ENCODE measurements around the gene AP5S1.
"Not testable (repeated sequence)": the region's sequence is repeated elsewhere in the genome, so short reads cannot be mapped to it uniquely, and the experiment has no call there.

The AP5S1 gene

DNA sequence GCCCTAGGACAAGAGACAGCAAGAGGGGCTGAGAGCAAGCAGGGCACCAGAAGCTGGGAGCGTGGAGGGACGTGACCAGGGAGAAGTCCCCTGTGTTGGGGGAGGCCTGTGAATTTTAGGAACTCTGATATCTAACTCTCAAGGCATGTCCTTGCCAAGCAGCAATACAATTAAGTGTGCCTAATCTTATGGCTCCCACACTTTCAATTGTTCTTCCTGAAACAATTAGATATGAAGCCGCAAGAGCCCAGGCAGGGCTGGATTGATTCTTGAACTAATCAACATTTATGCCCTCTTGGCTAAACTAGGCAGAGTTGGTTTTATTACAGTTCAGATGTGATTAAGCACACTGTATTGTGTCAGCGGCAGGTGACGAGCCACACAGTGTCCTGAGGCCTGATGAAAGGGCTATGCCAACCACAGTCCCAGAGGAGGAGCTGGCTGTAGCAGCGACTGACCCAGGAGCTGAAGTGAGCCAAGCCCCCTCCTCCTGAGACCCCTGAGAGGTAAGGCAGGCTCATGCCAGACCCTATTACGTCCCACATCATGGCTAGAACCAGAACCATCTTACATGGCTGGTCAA lies 22.1 kb downstream of the AP5S1 start:
- DNase-seq (ENCODE audit: low read depth in 2 of 3, low spot score in 2 of 3) = no peak

DNA sequence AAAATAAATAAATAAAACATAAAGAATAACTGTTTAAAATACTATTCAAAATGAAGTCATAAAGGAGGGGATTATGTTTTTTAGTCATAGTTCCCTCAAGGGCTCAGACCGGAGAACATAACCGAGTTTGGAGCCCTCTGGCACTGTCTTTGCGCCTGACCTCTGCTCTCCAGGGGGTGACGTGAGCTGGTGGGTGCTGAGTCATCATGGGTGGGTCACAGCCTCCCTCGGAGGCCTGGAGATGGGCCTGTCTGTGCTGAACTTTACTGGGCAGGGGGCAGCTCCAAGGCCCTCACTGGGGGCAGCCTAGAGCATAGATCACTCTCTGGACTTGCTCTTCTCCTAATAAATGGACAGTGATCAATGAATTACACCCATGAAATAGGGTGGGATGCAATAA lies 23.1 kb downstream of the AP5S1 start:
- DNase-seq (ENCODE audit: low read depth in 2 of 3, low spot score in 2 of 3) = no peak

DNA sequence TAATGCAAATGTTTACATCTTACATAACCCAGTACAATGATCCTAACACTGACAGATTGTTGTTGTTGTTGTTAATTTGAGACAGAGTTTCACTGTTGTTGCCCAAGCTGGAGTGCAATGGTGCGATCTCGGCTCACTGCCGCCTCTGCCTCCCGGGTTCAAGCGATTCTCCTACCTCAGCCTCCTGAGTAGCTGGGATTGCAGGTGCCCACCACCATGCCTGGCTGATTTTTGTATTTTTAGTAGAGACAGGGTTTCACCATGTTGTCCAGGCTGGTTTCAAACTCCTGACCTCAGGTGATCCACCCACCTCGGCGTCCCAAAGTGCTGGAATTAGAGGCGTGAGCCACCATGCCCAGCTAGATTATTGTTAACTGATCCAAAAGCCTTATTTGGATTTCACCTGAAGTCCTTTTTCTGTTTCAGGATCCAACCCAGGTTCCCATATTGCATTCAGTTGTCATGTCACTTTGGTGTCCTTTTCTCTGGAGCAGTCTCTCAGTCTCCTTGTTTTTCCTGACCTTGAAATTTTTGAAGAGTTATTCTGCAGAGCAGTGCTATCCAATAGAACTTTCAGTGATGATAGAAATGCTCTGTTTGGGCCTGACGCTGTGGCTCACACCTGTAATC lies 23.8 kb downstream of the AP5S1 start:
- DNase-seq (ENCODE audit: low read depth in 2 of 3, low spot score in 2 of 3) = not testable (repeated sequence)

DNA sequence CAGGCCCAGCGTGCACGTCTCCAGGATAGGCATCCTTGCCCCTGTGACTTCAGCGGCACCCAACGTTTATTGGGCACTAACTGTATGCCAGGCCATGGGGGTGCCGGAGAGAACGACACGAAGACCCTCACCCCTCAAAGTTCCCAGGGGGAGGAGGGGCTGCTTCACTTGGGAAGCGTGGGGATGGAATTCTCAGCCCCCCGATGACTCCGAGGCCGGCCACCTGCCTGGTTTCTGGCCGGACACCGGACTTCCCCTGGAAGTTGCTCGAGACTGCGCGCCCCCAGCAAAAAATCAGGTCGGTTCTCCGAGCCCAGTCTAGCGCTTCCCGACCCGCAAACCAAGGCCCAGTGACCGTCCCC lies 26.0 kb downstream of the AP5S1 start:
- no peak for DNase-seq (ENCODE audit: low read depth in 2 of 3, low spot score in 2 of 3)

DNA sequence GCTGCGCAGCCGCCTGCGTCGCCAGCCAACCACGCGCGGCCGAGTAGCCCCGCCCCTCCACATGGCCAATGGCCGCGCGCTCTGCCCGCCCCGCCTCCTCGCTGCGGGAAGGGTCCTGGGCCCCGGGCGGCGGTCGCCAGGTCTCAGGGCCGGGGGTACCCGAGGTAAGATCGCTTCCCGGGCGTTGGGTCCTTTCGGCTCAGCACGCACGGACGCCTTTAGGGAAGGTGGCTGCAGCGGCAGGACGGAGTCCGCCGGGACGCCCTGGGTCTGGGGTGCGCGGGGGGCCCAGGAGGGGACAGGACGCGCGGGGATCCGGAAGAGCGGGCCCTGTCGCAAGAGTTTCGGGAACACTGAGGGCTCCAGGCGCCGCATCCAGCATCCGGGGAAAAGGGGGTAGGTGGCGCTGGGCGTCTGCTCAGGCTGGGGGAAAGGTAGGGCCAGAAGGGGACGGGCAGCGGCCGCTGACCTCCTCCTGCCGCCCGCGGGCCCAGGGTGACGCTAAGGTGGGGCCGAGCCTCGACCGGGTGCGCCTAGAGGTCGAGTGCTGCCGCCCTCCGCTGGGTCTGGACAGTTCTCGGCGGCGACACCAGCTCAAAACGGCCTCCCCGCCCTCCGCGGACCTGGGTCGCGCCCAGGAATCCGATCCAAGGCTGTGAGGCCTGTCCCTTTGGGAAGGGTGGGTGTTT lies 26.5 kb downstream of the AP5S1 start, which contains the start of gene MAVS:
Gene MAVS (plus strand): TSS at position 95 of the 689 bp plus-strand sequence. CDS start 7,791 bp downstream, outside the sequence.
- DNase-seq (ENCODE audit: low read depth in 2 of 3, low spot score in 2 of 3) = peak; percentile 67 to 71 (median 70)

DNA sequence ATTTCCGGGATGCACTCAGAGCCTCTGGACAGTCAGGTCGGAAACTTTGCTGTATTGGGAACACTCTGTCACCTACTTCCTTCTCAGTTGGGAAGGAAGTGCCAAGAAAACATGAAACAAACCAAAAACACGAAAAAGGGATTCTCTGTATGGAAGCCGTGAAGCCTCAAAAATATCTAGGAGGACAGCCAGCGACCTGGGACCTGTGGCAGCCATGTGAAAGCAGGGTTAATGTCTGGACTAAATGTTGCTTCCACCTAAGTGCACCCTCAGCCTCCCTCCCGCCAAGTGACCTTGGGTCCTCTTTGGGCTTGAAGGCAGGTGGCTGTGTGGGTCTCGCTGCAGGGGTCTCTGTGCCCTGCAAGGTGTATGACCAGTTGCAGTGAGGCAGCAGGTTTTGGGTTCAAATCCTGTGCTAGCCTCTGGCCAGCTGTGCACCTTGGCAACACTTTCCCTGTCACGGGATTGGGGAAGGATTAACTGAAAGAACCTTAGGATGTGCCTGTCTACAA lies 27.1 kb downstream of the AP5S1 start:
- DNase-seq (ENCODE audit: low read depth in 2 of 3, low spot score in 2 of 3) = no peak

DNA sequence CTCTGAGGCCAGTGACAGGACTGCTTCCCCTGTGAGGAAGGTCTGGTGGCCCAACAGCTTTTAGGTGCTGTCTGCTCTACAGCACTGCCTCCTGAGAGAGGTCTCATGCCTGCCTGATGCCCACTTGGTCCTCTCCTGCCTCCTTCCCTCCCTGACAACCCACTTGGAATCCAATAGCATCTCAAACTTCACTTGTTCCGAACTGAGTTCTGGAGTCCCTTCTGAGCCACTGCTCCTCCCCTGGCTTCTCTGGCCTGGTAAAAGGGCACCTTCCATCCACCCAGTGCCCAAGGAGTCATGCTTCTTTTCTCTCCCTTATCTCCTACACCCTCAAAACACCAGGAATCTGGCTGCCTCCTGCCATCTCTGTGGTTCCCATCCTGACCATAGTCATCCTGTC lies 28.2 kb downstream of the AP5S1 start:
- DNase-seq (ENCODE audit: low read depth in 2 of 3, low spot score in 2 of 3) = no peak

DNA sequence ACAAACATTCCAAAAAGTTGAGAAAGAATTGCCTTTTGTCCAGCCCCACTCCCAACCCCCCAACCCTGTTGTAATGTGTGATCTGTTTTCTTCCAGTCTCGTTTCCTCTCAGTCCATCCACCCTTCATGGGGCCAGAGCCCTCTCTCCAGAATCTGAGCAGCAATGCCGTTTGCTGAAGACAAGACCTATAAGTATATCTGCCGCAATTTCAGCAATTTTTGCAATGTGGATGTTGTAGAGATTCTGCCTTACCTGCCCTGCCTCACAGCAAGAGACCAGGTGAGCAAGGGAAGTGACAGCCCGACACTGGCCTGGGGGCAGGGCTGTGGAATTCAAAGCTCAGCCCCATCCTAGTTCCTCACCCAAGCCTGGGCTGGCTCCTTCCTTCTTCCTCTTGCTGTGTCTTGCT lies 34.1 kb downstream of the AP5S1 start:
- DNase-seq (ENCODE audit: low read depth in 2 of 3, low spot score in 2 of 3) = no peak

DNA sequence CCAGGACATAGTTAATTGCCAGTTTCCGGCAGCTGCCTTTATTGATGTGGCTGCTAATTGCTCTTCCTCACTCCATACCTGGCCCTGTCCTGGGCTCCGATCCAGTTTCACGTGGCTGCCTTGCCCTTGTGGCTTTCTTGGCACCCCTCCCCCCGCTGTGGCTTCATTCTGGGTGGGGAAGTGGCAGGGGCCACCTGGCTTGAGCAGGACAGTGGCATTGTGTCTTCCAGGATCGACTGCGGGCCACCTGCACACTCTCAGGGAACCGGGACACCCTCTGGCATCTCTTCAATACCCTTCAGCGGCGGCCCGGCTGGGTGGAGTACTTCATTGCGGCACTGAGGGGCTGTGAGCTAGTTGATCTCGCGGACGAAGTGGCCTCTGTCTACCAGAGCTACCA lies 37.1 kb downstream of the AP5S1 start:
- no peak for DNase-seq (ENCODE audit: low read depth in 2 of 3, low spot score in 2 of 3)

DNA sequence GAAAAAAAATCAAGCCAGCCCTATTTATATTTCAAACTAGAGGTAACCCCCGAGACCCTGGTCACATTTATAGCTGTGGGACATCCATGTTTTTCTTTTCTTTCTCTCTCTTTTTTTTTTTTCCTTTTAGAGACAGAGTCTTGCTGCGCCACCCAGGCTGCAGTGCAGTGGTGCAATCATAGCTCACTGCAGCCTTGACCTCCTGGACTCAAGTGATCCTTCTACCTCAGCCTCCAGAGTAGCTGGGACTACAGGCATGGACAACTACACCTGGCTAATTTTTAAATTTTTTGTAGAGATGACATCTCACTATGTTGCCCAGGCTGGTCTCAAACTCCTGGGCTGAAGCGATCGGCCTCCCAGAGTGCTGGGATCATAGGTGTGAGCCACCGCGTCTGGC lies 38.3 kb downstream of the AP5S1 start:
- no peak for DNase-seq (ENCODE audit: low read depth in 2 of 3, low spot score in 2 of 3)

DNA sequence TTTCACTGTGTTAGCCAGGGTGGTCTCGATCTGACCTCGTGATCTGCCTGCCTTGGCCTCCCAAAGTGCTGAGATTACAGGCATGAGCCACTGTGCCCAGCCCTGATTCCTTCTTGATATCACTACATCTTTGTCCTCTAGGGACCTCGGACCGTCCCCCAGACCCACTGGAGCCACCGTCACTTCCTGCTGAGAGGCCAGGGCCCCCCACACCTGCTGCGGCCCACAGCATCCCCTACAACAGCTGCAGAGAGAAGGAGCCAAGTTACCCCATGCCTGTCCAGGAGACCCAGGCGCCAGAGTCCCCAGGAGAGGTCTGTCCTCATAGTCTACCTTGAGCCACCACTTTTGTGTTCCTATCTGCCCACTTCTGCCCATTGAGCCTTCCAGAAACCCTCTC lies 40.8 kb downstream of the AP5S1 start:
- DNase-seq (ENCODE audit: low read depth in 2 of 3, low spot score in 2 of 3) = no peak

DNA sequence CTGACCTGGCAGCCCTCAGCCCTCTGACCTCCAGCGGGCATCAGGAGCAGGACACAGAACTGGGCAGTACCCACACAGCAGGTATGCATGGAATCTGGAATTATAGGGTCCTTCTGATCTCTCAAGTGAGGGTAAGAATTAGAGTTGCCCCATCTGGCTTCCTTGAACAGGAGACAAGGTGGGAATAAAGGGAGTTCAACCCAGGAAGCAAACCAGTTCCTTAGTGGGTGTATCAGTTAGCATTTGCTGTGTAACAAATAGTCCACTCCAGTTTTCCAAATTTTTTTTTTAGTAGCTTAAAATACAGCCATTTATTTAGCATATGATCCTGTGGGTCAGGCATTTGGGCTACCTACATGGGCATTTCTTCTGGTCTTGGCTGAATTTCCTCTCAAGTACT lies 42.0 kb downstream of the AP5S1 start:
- no peak for DNase-seq (ENCODE audit: low read depth in 2 of 3, low spot score in 2 of 3)

DNA sequence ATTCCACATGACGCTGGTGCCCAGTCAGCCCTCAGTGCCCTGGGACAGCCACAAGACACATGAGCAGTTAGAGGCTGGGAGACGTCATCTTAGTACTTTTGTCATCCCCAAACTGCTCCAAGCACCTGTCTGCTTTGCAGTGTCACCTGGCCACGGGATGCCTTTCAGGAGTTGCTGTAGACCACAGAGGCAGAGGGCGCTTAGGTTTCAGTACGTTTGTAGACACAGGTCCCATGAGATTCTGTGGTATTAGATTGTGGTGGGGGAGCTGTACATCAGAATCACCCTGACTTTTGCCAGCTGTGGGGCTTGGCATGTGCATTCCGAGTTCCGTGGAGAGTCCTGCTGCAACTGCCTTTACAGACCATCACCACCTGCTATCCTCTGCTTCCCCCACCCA lies 43.0 kb downstream of the AP5S1 start:
- DNase-seq (ENCODE audit: low read depth in 2 of 3, low spot score in 2 of 3) = no peak

DNA sequence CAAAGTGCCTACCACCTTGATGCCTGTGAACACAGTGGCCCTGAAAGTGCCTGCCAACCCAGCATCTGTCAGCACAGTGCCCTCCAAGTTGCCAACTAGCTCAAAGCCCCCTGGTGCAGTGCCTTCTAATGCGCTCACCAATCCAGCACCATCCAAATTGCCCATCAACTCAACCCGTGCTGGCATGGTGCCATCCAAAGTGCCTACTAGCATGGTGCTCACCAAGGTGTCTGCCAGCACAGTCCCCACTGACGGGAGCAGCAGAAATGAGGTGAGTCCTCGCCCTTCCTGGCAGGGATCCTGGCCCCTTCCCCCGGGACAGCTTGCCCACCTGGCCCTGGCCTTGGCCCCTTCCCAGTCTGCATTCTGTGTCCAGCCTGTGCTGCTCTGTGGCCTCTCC lies 44.2 kb downstream of the AP5S1 start:
- no peak for DNase-seq (ENCODE audit: low read depth in 2 of 3, low spot score in 2 of 3)

DNA sequence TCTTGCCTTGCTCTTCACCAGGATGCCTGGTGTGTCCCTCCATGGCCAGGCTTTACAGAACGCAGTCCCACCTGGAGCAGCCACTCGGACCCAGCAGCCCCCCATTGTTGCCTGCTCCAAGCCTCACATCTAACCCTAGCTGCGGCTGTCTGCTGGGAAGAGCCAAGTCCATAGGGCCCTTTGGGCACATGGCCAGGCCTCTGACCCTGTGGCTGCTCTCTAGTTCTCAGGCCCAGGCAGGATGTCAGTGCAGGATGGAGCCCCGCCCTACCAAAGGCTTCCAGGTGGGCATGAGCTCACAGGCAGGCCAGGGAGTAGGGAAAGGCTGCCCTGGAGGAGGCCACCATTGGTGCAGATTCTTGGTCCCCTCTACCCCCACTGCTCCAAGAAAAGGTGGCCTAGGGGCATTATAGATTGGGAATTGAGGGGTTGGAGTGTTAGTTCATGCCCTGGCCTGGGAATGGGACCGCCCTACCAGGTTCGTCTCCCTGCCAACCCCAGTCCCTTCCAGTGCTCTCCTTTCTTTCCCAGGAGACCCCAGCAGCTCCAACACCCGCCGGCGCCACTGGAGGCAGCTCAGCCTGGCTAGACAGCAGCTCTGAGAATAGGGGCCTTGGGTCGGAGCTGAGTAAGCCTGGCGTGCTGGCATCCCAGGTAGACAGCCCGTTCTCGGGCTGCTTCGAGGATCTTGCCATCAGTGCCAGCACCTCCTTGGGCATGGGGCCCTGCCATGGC lies 45.0 kb downstream of the AP5S1 start:
- no peak for DNase-seq (ENCODE audit: low read depth in 2 of 3, low spot score in 2 of 3)

DNA sequence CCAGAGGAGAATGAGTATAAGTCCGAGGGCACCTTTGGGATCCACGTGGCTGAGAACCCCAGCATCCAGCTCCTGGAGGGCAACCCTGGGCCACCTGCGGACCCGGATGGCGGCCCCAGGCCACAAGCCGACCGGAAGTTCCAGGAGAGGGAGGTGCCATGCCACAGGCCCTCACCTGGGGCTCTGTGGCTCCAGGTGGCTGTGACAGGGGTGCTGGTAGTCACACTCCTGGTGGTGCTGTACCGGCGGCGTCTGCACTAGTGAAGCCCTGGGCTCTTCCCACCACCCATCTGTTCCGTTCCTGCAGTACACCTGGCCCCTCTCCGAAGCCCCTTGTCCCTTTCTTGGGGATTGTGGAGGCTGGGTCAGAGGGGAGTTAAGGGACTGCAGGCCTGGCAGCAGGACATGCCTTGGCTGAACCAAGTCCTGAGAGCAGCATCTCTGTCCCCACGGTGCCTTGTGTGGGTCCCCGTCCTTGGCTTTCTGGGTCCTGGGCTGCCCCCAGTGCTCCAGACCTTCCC lies 45.6 kb downstream of the AP5S1 start:
- DNase-seq (ENCODE audit: low read depth in 2 of 3, low spot score in 2 of 3) = no peak

DNA sequence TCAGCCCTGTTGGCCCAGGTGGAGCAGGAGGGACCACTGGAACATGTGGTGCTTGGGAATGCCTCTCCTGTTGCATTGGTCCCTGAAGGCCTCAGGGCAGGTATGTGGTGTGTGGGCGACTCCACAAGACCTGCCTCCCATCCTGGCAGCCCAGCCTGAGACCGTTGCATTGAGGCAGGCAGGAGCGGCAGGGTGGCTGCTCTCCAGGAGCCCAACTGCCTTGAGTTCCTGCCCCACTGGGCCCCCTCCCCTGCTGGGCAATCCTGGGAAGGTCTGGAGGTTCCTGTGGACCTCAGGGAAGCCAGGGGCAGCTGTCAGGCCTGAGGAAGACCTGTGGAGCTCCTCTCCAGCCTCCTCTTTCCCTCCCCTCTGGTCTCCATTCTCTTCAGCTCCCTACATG lies 46.1 kb downstream of the AP5S1 start:
- DNase-seq (ENCODE audit: low read depth in 2 of 3, low spot score in 2 of 3) = no peak

DNA sequence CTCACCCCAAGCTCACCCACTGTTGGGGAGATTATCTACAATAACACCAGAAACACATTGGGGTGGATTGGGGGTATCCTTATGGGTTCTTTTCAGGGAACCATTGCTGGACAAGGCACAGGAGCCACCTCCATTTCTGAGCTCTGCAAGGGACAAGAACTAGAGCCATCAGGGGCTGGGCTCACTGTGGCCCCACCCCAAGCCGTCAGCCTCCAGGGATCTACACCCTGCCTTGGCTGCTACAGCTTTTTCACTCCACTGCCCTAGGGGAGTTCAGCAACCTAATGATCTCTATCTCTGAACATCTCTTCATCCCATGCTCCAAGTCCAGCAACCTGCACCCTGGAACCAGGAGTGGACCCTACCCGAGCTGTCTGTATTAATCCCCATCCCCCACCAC lies 47.5 kb downstream of the AP5S1 start:
- DNase-seq (ENCODE audit: low read depth in 2 of 3, low spot score in 2 of 3) = no peak

DNA sequence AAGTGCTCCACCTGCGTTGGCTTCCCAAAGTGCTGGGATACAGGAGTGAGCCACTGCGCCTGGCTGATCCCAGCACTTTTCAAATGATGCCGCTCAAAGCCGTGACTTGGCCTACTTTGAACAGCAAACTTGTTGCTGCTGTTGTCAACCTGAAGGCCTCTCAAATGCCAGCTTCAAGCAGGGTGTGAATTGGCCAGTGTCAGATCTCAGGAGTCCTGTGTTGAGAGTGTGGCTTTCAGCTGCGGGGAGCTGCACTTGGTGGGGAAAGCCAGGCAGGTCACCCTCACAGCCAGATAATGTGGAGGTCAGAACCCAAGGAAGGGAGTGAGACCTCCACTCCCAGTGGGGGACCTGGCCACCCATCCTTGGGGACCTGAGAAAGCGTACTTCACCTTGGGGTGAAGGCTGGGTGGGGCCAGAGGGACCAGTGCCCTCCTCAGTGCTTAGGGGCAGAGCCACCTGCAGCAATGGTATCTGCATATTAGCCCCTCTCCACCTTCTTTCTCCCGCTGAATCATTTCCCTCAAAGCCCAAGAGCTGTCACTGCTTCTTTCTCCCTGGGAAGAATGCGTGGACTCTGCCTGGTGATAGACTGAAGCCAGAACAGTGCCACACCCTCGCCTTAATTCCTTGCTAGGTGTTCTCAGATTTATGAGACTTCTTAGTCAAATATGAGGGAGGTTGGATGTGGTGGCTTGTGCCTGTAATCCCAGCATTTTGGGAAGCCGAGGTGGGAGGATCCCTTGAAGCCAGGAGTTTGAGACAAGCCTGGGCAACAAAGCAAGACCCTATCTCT lies 49.7 kb downstream of the AP5S1 start:
- no peak for DNase-seq (ENCODE audit: low read depth in 2 of 3, low spot score in 2 of 3)

DNA sequence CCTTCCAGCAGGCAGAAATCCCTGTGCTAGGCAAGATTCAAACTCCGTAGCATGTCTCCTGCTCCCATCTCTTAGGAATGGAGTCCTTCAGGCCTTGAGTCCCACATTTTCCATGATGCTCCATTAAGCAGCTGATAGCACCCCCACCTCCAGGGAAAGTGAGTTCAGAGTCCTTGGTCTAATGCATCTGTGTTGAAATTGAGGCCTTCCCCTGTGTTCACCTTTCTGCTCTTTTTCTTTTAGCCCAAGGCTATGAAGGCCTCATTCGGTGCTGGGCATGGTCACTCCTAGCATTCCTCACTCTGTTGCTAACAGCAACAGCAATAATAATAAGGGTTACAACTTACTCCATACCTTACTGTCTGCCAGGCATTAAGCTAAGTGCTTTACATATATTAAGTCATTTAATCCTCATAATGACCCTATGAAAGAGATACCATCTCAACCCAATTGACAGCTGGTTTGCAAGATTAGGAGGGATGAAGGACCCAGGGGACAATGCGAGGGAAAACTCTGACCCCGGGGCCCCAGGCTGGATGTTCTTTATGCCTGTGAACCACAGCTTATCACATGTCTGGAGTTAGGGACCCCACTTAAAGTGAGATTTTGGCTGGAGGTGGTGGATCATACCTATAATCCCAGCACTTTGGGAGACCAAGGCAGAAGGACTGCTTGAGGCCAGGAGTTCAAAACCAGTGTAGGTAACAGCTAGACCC lies 51.4 kb downstream of the AP5S1 start:
- no peak for DNase-seq (ENCODE audit: low read depth in 2 of 3, low spot score in 2 of 3)
